Tibial nerve (tissue), 4 donors: ENCODE data around the gene MED28.

ENCODE experiments used
- CTCF ChIP-seq, 5 experiments: fragments of 200-600 bp in 3 of 5; fragments of 450-650 bp in 2 of 5; sonication (generic) in 3 of 5; IDR thresholded peaks; one replicate each; pipeline ENCODE4 v1.5.1; 2016 to 2019; ENCODE audit warnings: antibody characterized with exemption in 5 of 5, mild to moderate bottlenecking in 3 of 5, moderate library complexity in 2 of 5
- EP300 ChIP-seq, 2 donors: sonication (generic); formaldehyde crosslinking; IDR thresholded peaks; one replicate each; pipeline ENCODE4 v1.6.1; 2017; ENCODE audit warnings: antibody characterized with exemption in 2 of 2, mild to moderate bottlenecking in 1 of 2

DNA sequence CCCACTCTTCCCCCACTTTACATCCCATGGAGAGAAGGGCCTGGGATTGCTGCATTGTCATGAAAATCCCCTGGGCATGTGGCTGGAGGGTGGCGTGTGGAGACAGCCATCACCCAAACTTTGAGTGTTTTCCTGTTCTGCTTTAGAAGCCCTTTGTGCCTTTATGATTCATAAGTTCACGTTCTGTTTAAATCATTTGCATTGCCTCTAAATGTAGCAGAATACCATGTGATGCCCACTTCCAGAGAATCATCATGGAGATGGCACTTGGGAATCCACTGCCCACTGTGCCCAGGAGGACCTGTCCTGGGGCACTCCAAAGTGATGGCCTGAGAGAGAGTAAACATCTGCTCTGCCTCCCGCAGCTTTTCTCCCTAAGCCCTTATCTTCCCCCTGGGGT, 52.8 kb downstream of the MED28 start:
- no peak for TF ChIP-seq CTCF (IDR thresholded peaks at IDR 0.05)
- TF ChIP-seq EP300 (IDR thresholded peaks at IDR 0.05) = no peak
